HepG2 (cell line): ENCODE results near the gene FGFR3. TPM values are rescaled to one million over a fixed set of nuclear protein-coding genes. Genes with fewer than 3 reads are reported as not detected.

Experiments used
- BHLHE40 ChIP-seq: IDR thresholded peaks from 2 replicates; pipeline ENCODE4 v1.6.1; 2011; ENCODE audit warnings: low read length, improper control_type of control experiment
- BORCS8-MEF2B ChIP-seq: sonication (generic); formaldehyde crosslinking; IDR thresholded peaks from 2 replicates; pipeline ENCODE4 v1.8.0; 2022; ENCODE audit warnings: mild to moderate bottlenecking, missing genetic modification reagents
- DNMT1 ChIP-seq: sonication (generic); formaldehyde crosslinking; IDR thresholded peaks from 2 replicates; pipeline ENCODE4 v1.5.1; 2020; ENCODE audit warnings: mild to moderate bottlenecking, missing genetic modification reagents
- DPF2 ChIP-seq: sonication (generic); formaldehyde crosslinking; IDR thresholded peaks from 2 replicates; pipeline ENCODE4 v1.4.0; 2020; ENCODE audit warnings: mild to moderate bottlenecking, low read depth, missing genetic modification reagents, borderline replicate concordance
- FOXP1 ChIP-seq, 2 experiments: fragments of 450-650 bp in 1 of 2; IDR thresholded peaks; 2 replicates each; pipeline ENCODE4 v1.6.1; 2017 to 2018; ENCODE audit warnings: antibody characterized with exemption in 1 of 2
- HMG20A ChIP-seq: IDR thresholded peaks from 2 replicates; pipeline ENCODE4 v1.6.1; 2016; ENCODE audit warnings: borderline replicate concordance
- KDM4B ChIP-seq: sonication (generic); formaldehyde crosslinking; IDR thresholded peaks from 2 replicates; pipeline ENCODE4 v1.4.0; 2020; ENCODE audit warnings: missing genetic modification reagents
- MIER3 ChIP-seq: IDR thresholded peaks from 2 replicates; pipeline ENCODE4 v1.6.1; 2016; ENCODE audit warnings: missing compliant biosample characterization, borderline replicate concordance
- NFKBIZ ChIP-seq: IDR thresholded peaks from 2 replicates; pipeline ENCODE4 v1.6.1; 2018; ENCODE audit warnings: missing genetic modification reagents, missing compliant biosample characterization
- NPAS2 ChIP-seq: sonication (generic); formaldehyde crosslinking; IDR thresholded peaks from 2 replicates; pipeline ENCODE4 v1.8.0; 2022; ENCODE audit warnings: mild to moderate bottlenecking, missing genetic modification reagents, borderline replicate concordance
- NR2F2 ChIP-seq: IDR thresholded peaks from 2 replicates; pipeline ENCODE4 v1.6.1; 2012; ENCODE audit warnings: low read depth, inconsistent platforms, borderline replicate concordance
- ONECUT2 ChIP-seq: sonication (generic); formaldehyde crosslinking; IDR thresholded peaks from 2 replicates; pipeline ENCODE4 v1.4.0; 2020; ENCODE audit warnings: missing genetic modification reagents
- RAD51 ChIP-seq: fragments of 450-650 bp; IDR thresholded peaks from 2 replicates; pipeline ENCODE4 v1.6.1; 2016; ENCODE audit warnings: borderline replicate concordance
- RCOR2 ChIP-seq: IDR thresholded peaks from 2 replicates; pipeline ENCODE4 v1.6.1; 2016; ENCODE audit warnings: missing biosample characterization, missing genetic modification reagents
- ZNF232 ChIP-seq: sonication (generic); formaldehyde crosslinking; IDR thresholded peaks from 2 replicates; pipeline ENCODE4 v1.4.0; 2020; ENCODE audit warnings: missing genetic modification reagents, borderline replicate concordance
- ZNF274 ChIP-seq: sonication (generic); formaldehyde crosslinking; IDR thresholded peaks from 2 replicates; pipeline ENCODE4 v1.5.1; 2020; ENCODE audit warnings: mild to moderate bottlenecking, missing genetic modification reagents
- ZNF776 ChIP-seq: sonication (generic); formaldehyde crosslinking; IDR thresholded peaks from 2 replicates; pipeline ENCODE4 v1.4.0; 2020; ENCODE audit warnings: mild to moderate bottlenecking, missing genetic modification reagents
- polyA plus RNA-seq, 8 experiments: library from polyadenylated mRNA; depleted of rRNA in 3 of 8; stranded (reverse) in 7 of 8; unstranded in 1 of 8; fragments of >200 nt; fragmentation: Illumina TruSeq in 4 of 8; extraction: Trizol in 4 of 8; gene quantifications; 2 replicates each; pipeline versions ENCODE4 v1.2.1 to v1.2.3, GENCODE V29; 2011 to 2016; ENCODE audit warnings: low read depth in 4 of 8, missing spikeins in 1 of 8, mixed read lengths in 1 of 8; ENCODE audit not compliant: insufficient read depth in 1 of 8
- total RNA-seq, 5 experiments: library from RNA; depleted of rRNA; stranded (reverse); fragments of >200 nt; fragmentation: Illumina TruSeq; extraction: Trizol; gene quantifications; 2 replicates each; pipeline ENCODE4 v1.2.3, GENCODE V29; 2016; ENCODE audit warnings: low read depth in 1 of 5
- TF ChIP-seq, protein P1 (sequence below): sonication (generic); formaldehyde crosslinking; IDR thresholded peaks from 2 replicates; pipeline ENCODE4 v1.4.0; 2020; ENCODE audit warnings: mild to moderate bottlenecking, missing genetic modification reagents, borderline replicate concordance
- TF ChIP-seq, protein P2 (sequence below): sonication (generic); formaldehyde crosslinking; IDR thresholded peaks from 2 replicates; pipeline ENCODE4 v1.5.0; 2020; ENCODE audit warnings: missing genetic modification reagents
- TF ChIP-seq, protein P3 (sequence below): sonication (generic); formaldehyde crosslinking; IDR thresholded peaks from 2 replicates; pipeline ENCODE4 v1.4.0; 2020; ENCODE audit warnings: missing genetic modification reagents

FGFR3 gene
- total and polyA plus RNA-seq, 2 of the 13 experiments (the other 11 are each of a cell fraction or from before 2014, with no cell fraction given), result 103 to 109 TPM

DNA sequence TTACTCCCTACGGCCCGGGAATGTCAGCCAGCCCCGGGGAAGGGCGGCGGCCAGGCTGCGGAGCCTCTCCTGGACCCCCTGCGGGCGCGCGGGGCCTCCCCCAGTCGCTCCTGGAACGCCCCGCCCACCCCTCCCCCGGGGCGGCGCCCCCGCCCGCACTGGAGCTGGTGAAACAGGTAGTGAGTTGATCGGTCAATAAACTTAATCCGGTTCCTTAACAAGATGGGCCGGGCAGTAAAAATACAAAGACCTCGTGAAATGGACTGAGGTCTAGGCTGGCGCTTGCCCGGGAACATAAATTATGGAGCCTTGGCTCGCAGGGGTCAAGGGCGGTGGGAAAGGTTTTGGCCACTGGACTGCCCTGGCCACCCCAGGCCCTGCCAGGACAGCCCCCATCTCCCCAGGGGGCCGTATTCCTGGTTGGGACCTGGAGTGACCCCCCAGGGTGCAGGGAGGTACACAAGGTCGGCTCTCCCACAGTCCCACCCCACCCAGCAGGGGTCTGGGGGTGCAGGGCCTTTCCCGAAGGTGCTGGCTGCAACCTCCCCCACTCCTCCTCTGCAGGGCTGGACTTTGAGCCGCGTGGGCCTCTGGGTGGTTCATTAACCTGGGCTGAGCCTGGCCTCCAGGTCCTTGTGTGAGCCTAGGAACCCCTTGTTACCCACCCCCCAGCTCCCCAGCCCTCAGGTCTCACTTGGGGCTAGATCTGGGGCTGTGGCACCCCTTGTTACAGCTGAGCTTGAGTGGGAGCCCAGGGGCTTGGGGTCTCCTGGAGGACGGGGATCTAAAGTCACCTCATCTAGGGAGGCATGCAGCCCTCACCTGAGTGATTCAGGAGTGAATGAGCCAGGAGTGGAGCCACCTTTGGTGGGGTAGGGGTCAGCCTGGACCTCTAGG, 2.5 kb downstream of the FGFR3 start (continued):
- TF ChIP-seq, protein P1, sequence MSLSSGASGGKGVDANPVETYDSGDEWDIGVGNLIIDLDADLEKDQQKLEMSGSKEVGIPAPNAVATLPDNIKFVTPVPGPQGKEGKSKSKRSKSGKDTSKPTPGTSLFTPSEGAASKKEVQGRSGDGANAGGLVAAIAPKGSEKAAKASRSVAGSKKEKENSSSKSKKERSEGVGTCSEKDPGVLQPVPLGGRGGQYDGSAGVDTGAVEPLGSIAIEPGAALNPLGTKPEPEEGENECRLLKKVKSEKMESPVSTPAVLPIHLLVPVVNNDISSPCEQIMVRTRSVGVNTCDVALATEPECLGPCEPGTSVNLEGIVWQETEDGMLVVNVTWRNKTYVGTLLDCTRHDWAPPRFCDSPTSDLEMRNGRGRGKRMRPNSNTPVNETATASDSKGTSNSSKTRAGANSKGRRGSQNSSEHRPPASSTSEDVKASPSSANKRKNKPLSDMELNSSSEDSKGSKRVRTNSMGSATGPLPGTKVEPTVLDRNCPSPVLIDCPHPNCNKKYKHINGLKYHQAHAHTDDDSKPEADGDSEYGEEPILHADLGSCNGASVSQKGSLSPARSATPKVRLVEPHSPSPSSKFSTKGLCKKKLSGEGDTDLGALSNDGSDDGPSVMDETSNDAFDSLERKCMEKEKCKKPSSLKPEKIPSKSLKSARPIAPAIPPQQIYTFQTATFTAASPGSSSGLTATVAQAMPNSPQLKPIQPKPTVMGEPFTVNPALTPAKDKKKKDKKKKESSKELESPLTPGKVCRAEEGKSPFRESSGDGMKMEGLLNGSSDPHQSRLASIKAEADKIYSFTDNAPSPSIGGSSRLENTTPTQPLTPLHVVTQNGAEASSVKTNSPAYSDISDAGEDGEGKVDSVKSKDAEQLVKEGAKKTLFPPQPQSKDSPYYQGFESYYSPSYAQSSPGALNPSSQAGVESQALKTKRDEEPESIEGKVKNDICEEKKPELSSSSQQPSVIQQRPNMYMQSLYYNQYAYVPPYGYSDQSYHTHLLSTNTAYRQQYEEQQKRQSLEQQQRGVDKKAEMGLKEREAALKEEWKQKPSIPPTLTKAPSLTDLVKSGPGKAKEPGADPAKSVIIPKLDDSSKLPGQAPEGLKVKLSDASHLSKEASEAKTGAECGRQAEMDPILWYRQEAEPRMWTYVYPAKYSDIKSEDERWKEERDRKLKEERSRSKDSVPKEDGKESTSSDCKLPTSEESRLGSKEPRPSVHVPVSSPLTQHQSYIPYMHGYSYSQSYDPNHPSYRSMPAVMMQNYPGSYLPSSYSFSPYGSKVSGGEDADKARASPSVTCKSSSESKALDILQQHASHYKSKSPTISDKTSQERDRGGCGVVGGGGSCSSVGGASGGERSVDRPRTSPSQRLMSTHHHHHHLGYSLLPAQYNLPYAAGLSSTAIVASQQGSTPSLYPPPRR (CRISPR knock-in tag), result peak; percentile 81; the same call in 1 of the 2 replicates
- TF ChIP-seq HMG20A (CRISPR knock-in tag), result 0 out of 2 replicates have a peak, but pooled peaks have one; percentile 20
- TF ChIP-seq, protein P2, sequence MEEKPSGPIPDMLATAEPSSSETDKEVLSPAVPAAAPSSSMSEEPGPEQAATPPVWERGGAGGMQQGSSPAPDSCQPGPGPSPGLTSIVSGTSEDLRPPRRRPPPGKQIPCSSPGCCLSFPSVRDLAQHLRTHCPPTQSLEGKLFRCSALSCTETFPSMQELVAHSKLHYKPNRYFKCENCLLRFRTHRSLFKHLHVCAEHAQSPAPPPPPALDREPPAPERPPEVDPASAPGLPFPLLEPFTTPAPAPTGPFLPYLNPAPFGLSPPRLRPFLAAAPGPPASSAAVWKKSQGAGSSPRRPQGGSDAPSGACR, result peak; percentile 71; the same call in 1 of the 2 replicates
- TF ChIP-seq BHLHE40, result peak; percentile 9; the same call in 1 of the 2 replicates
- TF ChIP-seq DNMT1 (CRISPR knock-in tag), result no peak
- TF ChIP-seq KDM4B (CRISPR knock-in tag), result no peak; the same call in 1 of the 2 replicates
- TF ChIP-seq FOXP1 (IDR thresholded peaks at IDR 0.05), result no peak
- no peak for TF ChIP-seq FOXP1 (CRISPR knock-in tag; IDR thresholded peaks at IDR 0.05)
- no peak for TF ChIP-seq NR2F2
- TF ChIP-seq, protein P3, sequence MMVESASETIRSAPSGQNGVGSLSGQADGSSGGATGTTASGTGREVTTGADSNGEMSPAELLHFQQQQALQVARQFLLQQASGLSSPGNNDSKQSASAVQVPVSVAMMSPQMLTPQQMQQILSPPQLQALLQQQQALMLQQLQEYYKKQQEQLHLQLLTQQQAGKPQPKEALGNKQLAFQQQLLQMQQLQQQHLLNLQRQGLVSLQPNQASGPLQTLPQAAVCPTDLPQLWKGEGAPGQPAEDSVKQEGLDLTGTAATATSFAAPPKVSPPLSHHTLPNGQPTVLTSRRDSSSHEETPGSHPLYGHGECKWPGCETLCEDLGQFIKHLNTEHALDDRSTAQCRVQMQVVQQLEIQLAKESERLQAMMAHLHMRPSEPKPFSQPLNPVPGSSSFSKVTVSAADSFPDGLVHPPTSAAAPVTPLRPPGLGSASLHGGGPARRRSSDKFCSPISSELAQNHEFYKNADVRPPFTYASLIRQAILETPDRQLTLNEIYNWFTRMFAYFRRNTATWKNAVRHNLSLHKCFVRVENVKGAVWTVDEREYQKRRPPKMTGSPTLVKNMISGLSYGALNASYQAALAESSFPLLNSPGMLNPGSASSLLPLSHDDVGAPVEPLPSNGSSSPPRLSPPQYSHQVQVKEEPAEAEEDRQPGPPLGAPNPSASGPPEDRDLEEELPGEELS, result peak; percentile 74
- no peak; the same call in 1 of the 2 replicates for TF ChIP-seq ZNF776 (CRISPR knock-in tag)
- TF ChIP-seq MIER3 (CRISPR knock-in tag), result peak; percentile 79; the same call in 1 of the 2 replicates
- TF ChIP-seq RCOR2, result 0 out of 2 replicates have a peak, but pooled peaks have one; percentile 11
- TF ChIP-seq ONECUT2 (CRISPR knock-in tag), result peak; percentile 51
- peak; percentile 89 for TF ChIP-seq DPF2 (CRISPR knock-in tag)
- TF ChIP-seq ZNF232, result peak; percentile 58; the same call in 1 of the 2 replicates
- TF ChIP-seq BORCS8-MEF2B (CRISPR knock-in tag), result peak; percentile 78
- peak; percentile 40 for TF ChIP-seq NFKBIZ (CRISPR knock-in tag)
- no peak for TF ChIP-seq ZNF274 (CRISPR knock-in tag)
- no peak for TF ChIP-seq NPAS2
- TF ChIP-seq RAD51, result no peak
